Spleen (tissue), 7 donors: ENCODE data around the gene LCP2.

Experiments
- POLR2A ChIP-seq, 3 donors: fragments of 450-650 bp; IDR thresholded peaks; one replicate each; pipeline ENCODE4 v1.5.1; 2017; ENCODE audit warnings: antibody characterized with exemption in 3 of 3, mild to moderate bottlenecking in 1 of 3
- TF ChIP-seq, protein P1 (sequence below), 11 experiments: fragments of 200-600 bp in 7 of 11; fragments of 450-650 bp in 4 of 11; sonication (generic) in 4 of 11; IDR thresholded peaks in 8 of 11; conservative IDR thresholded peaks in 3 of 11; 1 replicate in 7 of 11; 2 replicates in 4 of 11; pipeline versions ENCODE4 v1.4.0 to v1.8.0; 2016 to 2021; ENCODE audit warnings: antibody characterized with exemption in 11 of 11, inconsistent platforms in 4 of 11, mild to moderate bottlenecking in 1 of 11
- donor health status: DM: no; HTN: no; CAD: no; lungs with moderate emphysema.
- donor health status: DM: no; HTN: no; CAD: no.
- donor health status: DM: no; HTN: no; CAD: no.

DNA sequence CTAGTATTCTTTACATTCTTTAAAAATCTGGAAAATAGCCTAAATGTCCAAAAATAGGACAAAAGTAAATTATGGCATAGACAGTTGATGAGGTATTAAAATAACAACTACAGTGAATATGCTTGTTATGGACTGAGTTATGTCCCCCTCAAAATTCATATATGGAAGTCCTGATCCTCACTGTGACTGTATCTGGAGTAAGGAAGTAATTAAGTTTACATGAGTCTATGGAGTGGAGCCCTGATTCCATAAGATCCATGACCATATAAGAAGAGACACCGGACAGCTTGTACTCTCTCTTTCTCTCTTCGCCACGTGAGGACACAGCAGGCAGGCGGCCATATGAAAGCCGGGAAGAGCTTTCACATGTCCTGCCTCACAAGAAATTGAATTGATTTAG is 93.4 kb downstream of the LCP2 start:
- TF ChIP-seq, protein P1, sequence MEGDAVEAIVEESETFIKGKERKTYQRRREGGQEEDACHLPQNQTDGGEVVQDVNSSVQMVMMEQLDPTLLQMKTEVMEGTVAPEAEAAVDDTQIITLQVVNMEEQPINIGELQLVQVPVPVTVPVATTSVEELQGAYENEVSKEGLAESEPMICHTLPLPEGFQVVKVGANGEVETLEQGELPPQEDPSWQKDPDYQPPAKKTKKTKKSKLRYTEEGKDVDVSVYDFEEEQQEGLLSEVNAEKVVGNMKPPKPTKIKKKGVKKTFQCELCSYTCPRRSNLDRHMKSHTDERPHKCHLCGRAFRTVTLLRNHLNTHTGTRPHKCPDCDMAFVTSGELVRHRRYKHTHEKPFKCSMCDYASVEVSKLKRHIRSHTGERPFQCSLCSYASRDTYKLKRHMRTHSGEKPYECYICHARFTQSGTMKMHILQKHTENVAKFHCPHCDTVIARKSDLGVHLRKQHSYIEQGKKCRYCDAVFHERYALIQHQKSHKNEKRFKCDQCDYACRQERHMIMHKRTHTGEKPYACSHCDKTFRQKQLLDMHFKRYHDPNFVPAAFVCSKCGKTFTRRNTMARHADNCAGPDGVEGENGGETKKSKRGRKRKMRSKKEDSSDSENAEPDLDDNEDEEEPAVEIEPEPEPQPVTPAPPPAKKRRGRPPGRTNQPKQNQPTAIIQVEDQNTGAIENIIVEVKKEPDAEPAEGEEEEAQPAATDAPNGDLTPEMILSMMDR (IDR thresholded peaks at IDR 0.05 in 8 of 11, conservative IDR thresholded peaks at IDR 0.05 in 3 of 11): no peak
- no peak for TF ChIP-seq POLR2A (IDR thresholded peaks at IDR 0.05)
